Right ventricle myocardium inferior (tissue), 1 donor: ENCODE measurements around the gene RBBP8NL. TPM values are rescaled to one million over a fixed set of nuclear protein-coding genes. Genes with fewer than 3 reads are reported as not detected.
A peak's percentile ranks its signal among the peaks of the same experiment; 100 is the strongest.

Source experiments
- ATAC-seq: fragments of 200-7000 bp; cut with Tn5 transposase; one replicate; pipeline ENCODE4 v1.9.1; 2020; ENCODE audit warnings: mild to moderate bottlenecking, moderate library complexity
- DNase-seq: peaks from one replicate; pipeline ENCODE4 v3.0.0; 2021; ENCODE audit errors: missing footprints
- intact Hi-C: fragments of 100-400 bp; cut with DNase I; formaldehyde crosslinking; loops from one replicate; pipeline ENCODE4 v1.11.0; 2022
- total RNA-seq: library from RNA; stranded (reverse); fragmentation: NEBNext Ultra II Directional; extraction: Animal tissue kit (Norgen Biotek cat#: 25700); gene quantifications from one replicate; pipeline ENCODE4 v1.2.1, GENCODE V29; 2021
- donor health status: DM: no; HTN: yes; CAD: no; lungs with severe emphysema.

RBBP8NL gene
- total RNA-seq, 1 donor from 2014 or later = not detected

DNA sequence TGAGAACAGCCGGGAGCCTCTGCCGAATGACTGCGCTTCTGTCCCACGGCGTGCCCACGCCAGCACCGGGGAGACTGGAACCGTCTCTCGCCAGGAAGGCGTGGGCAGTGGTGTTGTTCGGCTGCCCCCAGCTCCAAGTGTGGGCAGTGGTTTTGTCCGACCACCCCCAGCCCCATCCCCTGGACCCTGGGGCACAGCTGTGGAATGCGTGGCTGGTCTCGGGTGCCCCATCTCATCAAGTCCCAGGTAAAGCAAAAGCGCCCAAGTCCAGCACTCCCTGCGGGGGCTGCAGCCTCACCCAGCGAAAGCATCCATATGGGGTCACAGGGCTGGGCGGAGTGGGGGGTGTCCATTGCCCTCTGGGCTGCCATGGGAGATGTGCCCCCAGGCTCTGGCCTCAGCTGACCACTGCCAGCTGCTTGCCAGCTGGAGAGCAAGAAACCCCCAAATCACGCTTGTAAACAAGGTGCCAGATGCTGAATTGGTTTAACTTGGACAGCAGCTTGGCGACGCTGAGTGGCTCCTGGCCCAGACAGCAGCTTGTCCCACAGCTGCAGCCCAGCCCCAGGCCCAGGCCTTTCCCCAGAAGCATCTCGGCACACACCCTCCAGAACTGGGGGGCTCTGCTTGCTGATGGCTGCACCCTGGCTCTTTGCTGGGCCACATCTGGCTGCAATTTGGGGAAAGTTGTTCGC is 24.7 kb downstream of the RBBP8NL start:
- DNase-seq (no peak), ATAC-seq (no peak)
- intact Hi-C loops = no loop called here

DNA sequence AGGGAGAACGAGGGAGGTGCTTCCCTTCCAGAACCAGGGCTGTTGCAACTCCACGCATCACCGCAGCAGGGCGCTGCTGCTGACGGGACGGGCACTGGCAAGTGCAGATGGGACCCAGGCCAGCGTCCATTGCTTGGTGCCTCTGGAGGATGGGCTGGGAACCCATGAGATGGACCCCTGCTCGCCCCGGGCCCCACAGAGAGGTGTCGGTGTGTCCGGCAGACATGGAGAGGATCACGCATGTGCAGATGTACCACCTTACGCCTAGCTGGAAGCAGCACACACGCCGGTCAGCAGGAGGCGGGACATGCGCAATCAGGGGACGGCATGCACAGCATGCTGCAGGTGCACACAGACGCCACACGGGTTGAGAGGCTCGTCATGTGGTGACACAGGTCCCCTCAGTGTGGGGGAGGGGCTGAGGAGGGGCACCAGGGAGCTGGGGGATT is 26.0 kb downstream of the RBBP8NL start:
- no peak for ATAC-seq
- DNase-seq = no peak
- intact Hi-C loops = no loop called here

- intact Hi-C loops = no loop called here
- DNase-seq (no peak), ATAC-seq (no peak)
These were observed 26.8 kb downstream of the RBBP8NL start for GRCh38 chr20:62400541-62400940.

DNA sequence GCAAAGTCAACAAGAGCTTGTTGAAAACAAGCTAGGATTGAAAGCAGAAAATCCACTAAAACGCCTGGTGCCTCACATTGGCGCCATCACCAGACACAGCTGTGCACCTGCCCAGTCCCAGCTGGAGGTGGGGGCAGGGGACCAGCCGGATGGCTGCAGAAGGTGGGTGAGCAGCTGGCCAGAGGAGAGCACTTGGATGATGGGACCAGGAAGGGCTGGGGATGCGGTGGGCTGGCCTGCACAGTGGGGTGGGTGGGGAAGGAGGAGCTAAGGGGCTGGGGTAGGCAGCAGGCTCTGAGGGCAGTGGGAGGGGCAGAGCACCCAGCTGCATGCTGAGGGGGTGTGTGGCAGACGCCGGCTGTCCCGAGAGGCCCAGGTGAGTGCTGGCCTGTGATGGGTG is 27.3 kb downstream of the RBBP8NL start:
- DNase-seq (no peak), ATAC-seq (no peak)
- intact Hi-C loops = no loop called here

- no peak for DNase-seq
- intact Hi-C loops = no loop called here
- no peak for ATAC-seq
These were observed 29.1 kb downstream of the RBBP8NL start for GRCh38 chr20:62398120-62398821.

- peak; percentile 63 for DNase-seq
- no peak for ATAC-seq
- intact Hi-C loops = no loop called here
These were observed 30.7 kb downstream of the RBBP8NL start for GRCh38 chr20:62396367-62397239.

DNA sequence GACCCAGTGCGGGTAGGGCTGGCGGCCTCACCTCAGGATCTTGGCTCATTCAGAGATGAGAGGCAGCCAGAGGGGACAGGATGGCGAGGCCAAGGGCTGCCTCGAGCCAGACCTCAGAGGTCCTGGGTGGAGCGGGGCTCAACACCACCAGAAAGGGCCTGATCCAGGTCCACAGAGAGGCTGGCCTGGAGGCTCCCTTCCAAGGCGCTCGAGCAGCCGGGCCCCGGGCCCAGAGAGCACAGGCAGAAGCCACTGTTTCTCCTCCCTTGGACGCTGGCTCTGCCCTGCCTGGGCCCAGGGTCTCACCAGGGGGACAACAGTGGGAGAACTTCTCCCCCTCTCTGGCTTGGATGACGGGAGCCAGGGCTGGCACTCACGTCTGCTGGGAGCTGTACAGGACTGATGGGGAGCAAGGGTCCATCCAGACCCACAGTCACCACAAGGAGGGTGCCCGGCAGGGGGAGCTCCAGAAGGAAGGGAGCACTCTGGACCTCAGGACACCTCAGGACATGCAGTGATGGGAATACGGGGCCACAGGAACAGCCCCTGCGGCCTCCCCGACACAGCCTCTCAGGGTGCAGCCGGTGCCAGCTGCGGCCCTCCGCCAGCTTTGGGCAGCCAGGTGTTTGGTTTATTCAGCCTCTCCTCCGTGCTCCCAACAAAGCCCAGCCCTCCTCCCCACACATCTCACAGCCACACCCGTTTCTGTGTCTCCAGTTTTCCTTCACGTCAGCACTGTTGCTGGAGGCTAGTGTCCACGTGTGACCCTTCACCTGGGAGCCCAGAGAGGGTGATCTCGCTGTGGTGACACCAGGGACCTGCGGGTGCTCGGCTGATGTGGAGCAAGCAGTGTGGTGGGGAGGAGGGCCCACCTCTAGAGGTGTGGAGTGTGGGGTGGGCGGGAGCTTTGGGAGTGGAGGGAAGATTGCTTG is 31.8 kb downstream of the RBBP8NL start:
- ATAC-seq (no peak), DNase-seq (no peak)
- intact Hi-C loops = no loop called here

DNA sequence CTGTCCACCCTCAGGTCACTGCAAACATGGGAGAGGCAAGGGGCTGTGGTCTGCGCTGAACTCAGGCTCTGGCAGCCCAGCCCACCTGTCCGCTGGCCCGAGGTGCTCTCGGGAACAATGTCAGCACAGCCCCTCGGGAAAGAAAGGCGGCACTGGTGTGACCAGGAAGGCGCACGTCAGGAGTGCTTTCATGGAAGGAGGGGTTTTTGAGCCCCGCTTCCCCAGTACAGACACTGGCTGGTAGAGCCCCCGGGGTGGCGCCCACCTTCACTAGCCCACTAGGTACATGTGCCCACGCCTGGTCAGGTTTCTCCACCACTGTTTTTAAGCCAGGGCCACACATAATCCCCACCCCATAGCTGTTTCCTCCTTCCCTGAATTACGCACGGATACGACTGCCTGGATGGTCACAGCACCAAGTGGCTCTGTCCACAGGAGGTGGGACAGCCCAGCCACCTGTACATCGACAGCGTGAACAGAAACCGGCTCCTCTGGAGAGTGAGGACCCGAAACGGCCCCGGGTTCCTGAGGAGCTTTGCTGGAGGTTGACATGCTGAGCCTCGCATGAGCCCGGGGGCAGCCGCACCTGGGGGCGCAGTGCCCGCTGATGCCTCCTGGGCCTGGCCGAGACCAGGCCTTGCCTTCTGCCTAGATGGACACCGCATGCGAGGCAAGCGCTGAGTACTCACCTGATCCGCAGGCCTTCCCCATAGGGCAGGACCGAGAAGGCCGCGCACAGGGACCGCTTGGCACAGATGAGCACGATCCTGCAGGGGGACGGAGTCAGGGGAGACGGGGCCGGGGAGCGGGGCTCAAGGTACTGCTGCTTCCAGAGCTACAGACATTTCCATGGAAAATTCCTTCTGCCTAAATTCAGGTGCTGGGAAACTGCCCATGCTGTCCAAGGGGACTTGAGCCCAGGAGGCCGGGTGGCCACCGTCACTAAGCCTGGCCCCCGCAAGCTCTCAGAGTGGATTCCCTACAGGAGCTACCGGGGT is 32.8 kb downstream of the RBBP8NL start:
- intact Hi-C loops = no loop called here
- ATAC-seq = no peak
- DNase-seq = no peak

- no peak for DNase-seq
- no peak for ATAC-seq
- intact Hi-C loops = no loop called here
These were observed 33.5 kb downstream of the RBBP8NL start for GRCh38 chr20:62393830-62394229.

DNA sequence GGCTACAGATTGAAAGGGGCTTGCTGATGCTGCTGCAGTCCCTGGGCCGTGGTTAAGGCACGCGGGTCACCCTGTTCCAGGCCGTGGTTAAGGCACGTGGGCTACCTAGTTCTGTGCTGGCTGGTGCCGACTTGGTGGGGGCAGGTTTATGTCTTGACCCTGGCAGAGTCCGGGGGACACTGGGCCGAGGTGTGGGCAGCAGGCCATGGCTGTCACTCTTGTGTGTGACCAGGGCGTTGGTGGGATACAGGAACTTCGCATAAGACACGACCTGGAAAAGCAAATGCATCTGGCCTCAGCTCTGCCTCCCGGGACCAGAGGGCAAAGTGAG is 34.0 kb downstream of the RBBP8NL start:
- ATAC-seq = no peak

DNA sequence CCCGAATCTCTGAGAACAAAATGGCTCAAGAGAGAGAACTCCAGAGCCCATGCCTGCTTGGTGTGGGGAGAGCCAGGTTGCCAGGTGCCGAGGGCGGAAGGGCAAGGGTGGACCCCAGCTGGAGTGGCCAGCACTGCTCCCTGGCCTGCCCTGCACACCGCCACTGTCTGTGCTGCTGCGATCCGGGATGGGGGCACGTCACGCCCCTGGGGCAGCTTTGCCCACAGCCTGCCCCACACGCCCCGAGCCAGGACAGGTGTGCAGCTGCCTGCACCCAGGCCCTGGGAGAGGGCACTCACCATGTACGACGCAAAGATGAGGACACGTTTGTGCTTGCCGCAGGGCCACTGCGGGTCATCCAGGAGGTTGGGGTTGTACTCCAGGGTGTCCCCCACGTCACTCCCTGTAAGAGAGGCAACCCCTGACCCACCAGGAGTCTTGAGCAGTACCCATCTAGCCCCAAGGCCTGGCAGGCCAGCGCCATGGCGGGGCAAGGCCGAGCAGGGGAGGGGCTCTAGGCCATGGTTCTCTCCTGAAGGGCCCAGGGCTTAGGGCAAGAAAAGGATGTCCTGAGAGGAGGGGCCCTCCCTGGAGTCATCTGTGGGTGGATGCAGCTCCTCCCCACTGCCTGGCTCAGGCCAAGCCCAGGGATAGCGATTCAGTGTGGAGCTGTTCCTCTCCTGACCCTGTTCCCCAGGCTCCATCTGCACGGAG is 34.6 kb downstream of the RBBP8NL start:
- DNase-seq (no peak), ATAC-seq (peak; percentile 12)
- intact Hi-C loops = no loop called here

More for the DNA sequence above, 34.0 kb downstream of the RBBP8NL start:
- intact Hi-C loops = no loop called here
- DNase-seq = no peak

DNA sequence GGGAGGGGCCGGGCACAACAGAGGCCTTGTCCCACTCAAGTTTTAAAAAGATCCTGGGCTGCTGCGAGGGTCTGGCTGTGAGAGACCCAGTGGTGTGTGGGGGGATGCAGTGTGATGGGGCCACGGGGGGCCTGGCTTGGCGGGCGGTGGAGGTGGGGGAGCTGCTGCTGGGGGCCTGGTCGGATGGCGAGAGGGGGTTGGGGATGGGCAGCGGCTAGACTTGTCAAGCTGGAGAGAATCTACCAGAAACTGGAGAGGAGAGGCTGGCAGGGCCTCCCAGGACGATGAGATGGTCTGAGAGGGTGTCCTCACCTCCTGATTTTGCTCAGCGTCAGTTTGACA is 35.3 kb downstream of the RBBP8NL start:
- intact Hi-C loops = no loop called here
- ATAC-seq = no peak
- no peak for DNase-seq

DNA sequence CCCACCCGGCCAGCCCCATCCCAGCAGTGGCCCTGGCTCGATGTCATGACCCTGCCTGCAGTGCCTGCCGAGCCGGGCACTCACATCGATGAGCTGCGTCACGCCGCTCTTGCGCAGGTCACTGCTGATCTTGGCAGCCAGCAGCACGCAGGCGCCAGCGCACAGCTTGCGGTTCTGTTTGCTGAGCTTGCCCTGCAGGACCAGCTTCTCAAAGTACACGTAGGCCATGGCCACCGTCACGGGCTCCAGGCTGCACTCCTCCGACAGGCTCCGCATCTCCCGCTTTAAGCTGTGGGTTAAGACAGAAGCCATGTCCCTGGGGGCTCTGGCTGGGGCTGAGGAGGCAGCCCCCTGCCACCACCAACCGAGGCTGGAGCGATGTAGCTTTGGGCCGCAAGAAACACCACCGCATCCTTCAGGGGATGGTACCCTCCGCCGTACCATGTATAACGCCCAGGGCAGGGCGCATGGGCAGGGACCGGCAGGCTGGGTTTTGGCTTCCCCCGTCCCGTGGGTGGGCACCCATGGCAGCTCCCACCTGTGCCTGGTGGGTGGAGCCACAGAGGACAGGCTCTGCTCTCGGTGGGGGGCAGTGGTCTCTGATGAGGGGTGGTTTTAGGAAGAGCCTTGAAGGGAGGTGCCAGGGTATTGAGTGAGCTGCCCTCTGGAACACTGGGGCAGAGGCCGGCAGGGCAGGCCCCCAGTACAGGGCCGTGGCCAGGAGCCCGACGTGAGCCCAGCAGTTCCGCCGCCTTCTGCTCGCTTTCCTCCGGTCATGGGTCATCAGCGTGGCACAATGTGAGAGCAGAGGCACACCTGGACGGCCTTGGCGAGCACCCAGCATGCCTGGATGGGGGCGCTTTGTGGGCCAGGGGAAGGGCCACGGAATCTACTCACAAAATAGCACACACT is 35.9 kb downstream of the RBBP8NL start:
- no peak for DNase-seq
- no peak for ATAC-seq
- intact Hi-C loops = no loop called here

GRCh38 chr20:62390317-62391164 is 36.8 kb downstream of the RBBP8NL start:
- intact Hi-C loops = no loop called here
- ATAC-seq (no peak), DNase-seq (no peak)

DNA sequence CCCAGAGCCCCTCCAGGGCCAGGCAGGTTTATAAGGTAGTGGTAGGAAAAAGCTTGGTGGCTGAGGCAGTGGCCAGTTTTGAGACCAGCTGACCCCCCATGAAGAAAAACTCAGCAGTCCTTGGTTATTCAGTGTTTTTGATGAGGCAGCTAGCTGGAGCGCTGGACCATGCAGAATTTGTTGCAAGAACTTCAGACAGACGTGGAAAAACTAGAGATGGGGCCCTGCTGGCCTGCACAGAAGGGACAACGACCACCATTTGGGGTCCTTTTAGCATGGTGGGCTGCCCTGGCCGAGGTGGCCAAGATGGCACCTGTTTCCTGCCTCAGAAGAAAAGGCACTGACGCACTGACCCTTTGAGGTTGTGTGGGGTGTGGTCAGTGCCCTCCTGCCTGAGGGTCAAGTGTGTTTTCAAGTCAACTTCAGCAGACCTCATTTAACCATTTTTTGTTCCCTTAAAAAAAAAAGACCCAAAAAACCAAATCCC is 37.7 kb downstream of the RBBP8NL start:
- no peak for DNase-seq
- ATAC-seq = no peak
- intact Hi-C loops = loop anchor here (10.0 kb wide), 3 partner anchors 205 to 405 kb away; partner anchors contain the start of genes MRGBP and MTG2
